GM21786 (cell line): ENCODE measurements around the gene SEZ6.

Experiments
- ATAC-seq: cut with Tn5 transposase; IDR thresholded peaks from one replicate; pipeline ENCODE4 v1.9.1; 2021; ENCODE audit not compliant: unreplicated experiment

Gene SEZ6

GRCh38 chr17:29005936-29006511, at the start of gene SEZ6:
Gene SEZ6, minus strand, starts transcription at chr17:29006033. Its CDS starts 164 bp downstream, at chr17:29005869.
- ATAC-seq, result no peak

GRCh38 chr17:29054835-29055234, 49.0 kb upstream of the SEZ6 start:
- no peak for ATAC-seq

- ATAC-seq, result no peak
These were observed 45.9 kb upstream of the SEZ6 start for GRCh38 chr17:29051731-29052130.

- no peak for ATAC-seq
These were observed 45.4 kb upstream of the SEZ6 start for GRCh38 chr17:29051194-29051593.

- ATAC-seq, result no peak
These were observed 44.3 kb upstream of the SEZ6 start for GRCh38 chr17:29050176-29050575.

- no peak for ATAC-seq
These were observed 43.8 kb upstream of the SEZ6 start for GRCh38 chr17:29049541-29050145.

- ATAC-seq, result no peak
These were observed 42.9 kb upstream of the SEZ6 start for GRCh38 chr17:29048440-29049368.

GRCh38 chr17:29046473-29046839, 40.6 kb upstream of the SEZ6 start:
- ATAC-seq, result no peak

- ATAC-seq, result no peak
These were observed 40.1 kb upstream of the SEZ6 start for GRCh38 chr17:29045734-29046472.

- ATAC-seq, result no peak
These were observed 39.2 kb upstream of the SEZ6 start for GRCh38 chr17:29045026-29045425.

GRCh38 chr17:29043539-29044145, 37.8 kb upstream of the SEZ6 start:
- no peak for ATAC-seq

- no peak for ATAC-seq
These were observed 37.1 kb upstream of the SEZ6 start, which contains the start of gene PIPOX for GRCh38 chr17:29042679-29043538. Gene PIPOX, plus strand, starts transcription at chr17:29043141. Its CDS starts 85 bp downstream, at chr17:29043226.

- no peak for ATAC-seq
These were observed 36.3 kb upstream of the SEZ6 start for GRCh38 chr17:29042026-29042678.

- no peak for ATAC-seq
These were observed 35.7 kb upstream of the SEZ6 start for GRCh38 chr17:29041571-29041970.

- no peak for ATAC-seq
These were observed 35.3 kb upstream of the SEZ6 start for GRCh38 chr17:29041091-29041490.

- no peak for ATAC-seq
These were observed 34.1 kb upstream of the SEZ6 start for GRCh38 chr17:29039764-29040598.

- no peak for ATAC-seq
These were observed 32.4 kb upstream of the SEZ6 start for GRCh38 chr17:29038085-29038795.

- no peak for ATAC-seq
These were observed 31.9 kb upstream of the SEZ6 start for GRCh38 chr17:29037739-29038084.
